Liver (tissue), 3 donors: ENCODE results near the gene IRAG1.

Source experiments
- ATF3 ChIP-seq: IDR thresholded peaks from 2 replicates; pipeline ENCODE4 v1.6.1; 2016; ENCODE audit warnings: antibody characterized with exemption
- CTCF ChIP-seq: fragments of 150-350 bp; IDR thresholded peaks from 2 replicates; pipeline ENCODE4 v1.5.1; 2017; ENCODE audit warnings: improper control_type of control experiment, low read depth, low read length; ENCODE audit not compliant: missing input control
- EGR1 ChIP-seq, 2 donors: IDR thresholded peaks; 2 replicates each; pipeline ENCODE4 v1.6.1; 2016 to 2018; ENCODE audit warnings: antibody characterized with exemption in 2 of 2, low read depth in 2 of 2
- GABPA ChIP-seq, 2 donors: IDR thresholded peaks in 1 of 2; conservative IDR thresholded peaks in 1 of 2; 2 replicates each; pipeline ENCODE4 v1.6.1; 2016; ENCODE audit warnings: antibody characterized with exemption in 2 of 2, mild to moderate bottlenecking in 1 of 2, moderate library complexity in 1 of 2
- NR2F2 ChIP-seq: IDR thresholded peaks from 2 replicates; pipeline ENCODE4 v1.6.1; 2016; ENCODE audit warnings: antibody characterized with exemption
- RAD21 ChIP-seq, 2 donors: IDR thresholded peaks; 2 replicates each; pipeline ENCODE4 v1.6.1; 2016; ENCODE audit warnings: antibody characterized with exemption in 2 of 2, mild to moderate bottlenecking in 2 of 2
- REST ChIP-seq: IDR thresholded peaks from 2 replicates; pipeline ENCODE4 v1.6.1; 2016; ENCODE audit warnings: antibody characterized with exemption, mild to moderate bottlenecking
- RXRA ChIP-seq, 2 donors: IDR thresholded peaks; 2 replicates each; pipeline ENCODE4 v1.6.1; 2017 to 2018; ENCODE audit warnings: antibody characterized with exemption in 2 of 2, mild to moderate bottlenecking in 1 of 2
- SP1 ChIP-seq: IDR thresholded peaks from 2 replicates; pipeline ENCODE4 v1.6.1; 2018; ENCODE audit warnings: antibody characterized with exemption, mild to moderate bottlenecking
- YY1 ChIP-seq: IDR thresholded peaks from 2 replicates; pipeline ENCODE4 v1.6.1; 2016; ENCODE audit warnings: antibody characterized with exemption, mild to moderate bottlenecking
- ZBTB33 ChIP-seq: IDR thresholded peaks from 2 replicates; pipeline ENCODE4 v1.6.1; 2016; ENCODE audit warnings: antibody characterized with exemption
- donor health status: healthy.
- donor health status: healthy.

DNA sequence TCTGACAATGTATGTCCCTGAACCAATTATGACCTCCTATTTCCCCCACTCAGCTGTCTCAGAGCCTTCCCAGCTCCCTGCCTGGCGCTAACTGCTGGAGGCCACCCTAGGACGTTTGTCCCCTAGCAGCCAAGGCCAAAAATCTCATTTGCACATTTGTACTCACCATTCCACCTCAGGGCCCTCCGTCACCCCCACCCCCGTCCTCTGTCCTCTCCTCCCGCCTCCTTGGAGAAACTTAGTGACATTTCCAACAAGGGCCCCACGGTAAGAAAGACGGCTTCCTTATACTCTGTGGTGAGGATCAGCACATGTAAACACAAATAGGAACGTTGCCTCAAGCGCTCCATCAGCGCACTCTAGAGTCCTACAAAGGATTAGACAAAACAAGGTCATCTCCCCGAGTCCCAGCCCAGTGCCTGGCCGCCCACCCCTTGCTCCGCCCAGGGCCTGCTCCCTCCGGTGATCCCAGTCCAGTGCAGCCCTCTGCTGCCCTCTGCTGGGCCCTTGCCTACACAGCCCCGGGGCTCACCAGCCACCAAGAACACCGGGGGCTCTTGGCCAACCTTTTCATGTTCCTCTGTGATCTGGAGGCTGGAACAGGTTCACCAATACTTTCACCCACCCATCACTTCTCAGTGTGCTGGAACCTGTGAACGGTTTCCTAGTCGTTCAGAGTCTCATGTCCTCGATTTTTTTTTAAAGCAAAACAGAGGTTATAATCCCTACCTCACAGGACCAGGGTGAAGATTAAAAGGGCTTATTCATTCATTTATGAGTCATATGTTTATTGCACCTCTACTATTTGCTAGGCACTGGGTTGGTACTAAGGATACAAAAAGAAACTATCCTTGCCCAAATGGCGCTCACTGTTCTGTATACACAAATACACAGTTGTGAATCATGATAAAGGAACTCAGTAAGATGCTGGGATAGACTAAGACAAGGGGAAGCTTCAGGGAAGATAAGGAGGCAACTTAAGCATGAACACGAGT, 42.2 kb upstream of the IRAG1 start:
- TF ChIP-seq SP1 (peak; percentile 53), YY1 (peak; percentile 32), CTCF (peak; percentile 97), RAD21 (IDR thresholded peaks at IDR 0.05) (peak; percentile 99 to 100), RXRA (IDR thresholded peaks at IDR 0.05) (peak; percentile 25 to 78), ZBTB33 (no peak), REST (no peak), NR2F2 (peak; percentile 62), ATF3 (no peak), EGR1 (IDR thresholded peaks at IDR 0.05; ENCODE audit: low read depth in 2 of 2) (peak in 1 of 2 donors; percentile 47), GABPA (IDR thresholded peaks at IDR 0.05 in 1 of 2, conservative IDR thresholded peaks at IDR 0.05 in 1 of 2) (no peak)
